22Rv1 (cell line): ENCODE measurements around the gene GALM.

Experiments
- ZFX ChIP-seq: fragments of 450-650 bp; IDR thresholded peaks from 2 replicates; pipeline ENCODE4 v1.6.1; 2017; ENCODE audit warnings: antibody characterized with exemption, borderline replicate concordance
- TF ChIP-seq, protein P1 (sequence below): fragments of 450-650 bp; IDR thresholded peaks from 2 replicates; pipeline ENCODE4 v1.5.1; 2017; ENCODE audit warnings: mild to moderate bottlenecking

DNA sequence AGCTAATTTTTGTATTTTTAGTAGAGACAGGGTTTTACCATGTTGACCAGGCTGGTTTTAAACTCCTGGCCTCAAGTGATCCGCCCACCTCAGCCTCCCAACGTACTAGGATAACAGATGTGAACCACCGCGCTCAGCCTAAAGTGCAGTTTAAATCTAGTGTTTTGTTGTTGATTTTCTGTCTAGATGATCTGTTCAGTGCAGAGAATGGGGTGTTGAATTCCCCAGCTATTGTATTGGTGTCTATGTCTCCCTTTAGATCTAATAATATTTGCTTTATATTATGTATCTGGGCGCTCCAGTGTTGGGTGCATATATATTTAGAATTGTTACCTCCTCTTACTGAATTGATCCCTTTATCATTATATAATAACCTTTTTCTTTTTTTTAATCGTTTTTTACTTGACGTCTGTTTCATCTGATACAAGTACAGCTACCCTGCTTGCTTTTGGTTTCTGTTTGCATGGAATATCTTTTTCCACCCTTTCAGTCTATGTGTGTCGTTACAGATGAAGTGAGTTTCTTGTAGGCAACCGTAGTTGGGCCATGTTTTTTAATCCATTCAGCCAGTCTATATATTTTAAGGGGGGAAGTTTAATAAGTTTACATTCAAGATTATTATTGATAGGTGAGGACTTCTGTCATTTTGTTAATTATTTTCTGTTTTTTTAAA lies 34.3 kb downstream of the GALM start:
- TF ChIP-seq, protein P1, sequence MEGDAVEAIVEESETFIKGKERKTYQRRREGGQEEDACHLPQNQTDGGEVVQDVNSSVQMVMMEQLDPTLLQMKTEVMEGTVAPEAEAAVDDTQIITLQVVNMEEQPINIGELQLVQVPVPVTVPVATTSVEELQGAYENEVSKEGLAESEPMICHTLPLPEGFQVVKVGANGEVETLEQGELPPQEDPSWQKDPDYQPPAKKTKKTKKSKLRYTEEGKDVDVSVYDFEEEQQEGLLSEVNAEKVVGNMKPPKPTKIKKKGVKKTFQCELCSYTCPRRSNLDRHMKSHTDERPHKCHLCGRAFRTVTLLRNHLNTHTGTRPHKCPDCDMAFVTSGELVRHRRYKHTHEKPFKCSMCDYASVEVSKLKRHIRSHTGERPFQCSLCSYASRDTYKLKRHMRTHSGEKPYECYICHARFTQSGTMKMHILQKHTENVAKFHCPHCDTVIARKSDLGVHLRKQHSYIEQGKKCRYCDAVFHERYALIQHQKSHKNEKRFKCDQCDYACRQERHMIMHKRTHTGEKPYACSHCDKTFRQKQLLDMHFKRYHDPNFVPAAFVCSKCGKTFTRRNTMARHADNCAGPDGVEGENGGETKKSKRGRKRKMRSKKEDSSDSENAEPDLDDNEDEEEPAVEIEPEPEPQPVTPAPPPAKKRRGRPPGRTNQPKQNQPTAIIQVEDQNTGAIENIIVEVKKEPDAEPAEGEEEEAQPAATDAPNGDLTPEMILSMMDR = no peak
- no peak for TF ChIP-seq ZFX
